Activated CD4-positive, alpha-beta T cell treated with anti-CD3 and anti-CD28 coated beads, Interleukin-2, Interleukin-6, amounts not matched to agents 100 ng/mL and 50 ng/mL, durations not matched to agents 16 hours and 8 hours (primary cell): ENCODE measurements around the gene MAGI1.
"Not testable (repeated sequence)": the region's sequence is repeated elsewhere in the genome, so short reads cannot be mapped to it uniquely, and the experiment has no call there.

ENCODE experiments used
- DNase-seq: peaks from one replicate; pipeline ENCODE4 v3.0.0-alpha.2; 2020

MAGI1 gene

GRCh38 chr3:65607965-65608460 lies 430.7 kb downstream of the MAGI1 start:
- not testable (repeated sequence) for DNase-seq

DNA sequence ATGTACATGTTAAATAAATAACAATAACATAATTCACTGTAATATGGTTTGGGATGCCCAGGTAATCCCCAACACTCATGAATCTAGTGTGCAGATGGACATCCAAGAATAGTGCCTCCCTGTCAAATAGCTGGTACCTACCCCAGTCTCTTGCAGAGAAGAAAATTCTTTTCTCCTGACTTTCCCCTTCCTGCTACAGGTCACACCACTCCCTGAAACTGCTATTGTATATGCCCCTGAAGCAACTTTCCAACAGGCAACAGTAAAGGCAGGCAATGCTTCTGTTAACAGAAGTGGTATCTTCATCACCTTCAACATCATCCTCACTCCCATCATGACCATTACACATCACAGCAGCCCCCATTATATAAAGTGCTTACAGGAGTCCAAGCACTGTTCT lies 431.6 kb downstream of the MAGI1 start:
- no peak for DNase-seq

- no peak for DNase-seq
These were observed 432.8 kb downstream of the MAGI1 start for GRCh38 chr3:65605876-65606432.

- DNase-seq: no peak
These were observed 433.7 kb downstream of the MAGI1 start for GRCh38 chr3:65604863-65605526.

DNA sequence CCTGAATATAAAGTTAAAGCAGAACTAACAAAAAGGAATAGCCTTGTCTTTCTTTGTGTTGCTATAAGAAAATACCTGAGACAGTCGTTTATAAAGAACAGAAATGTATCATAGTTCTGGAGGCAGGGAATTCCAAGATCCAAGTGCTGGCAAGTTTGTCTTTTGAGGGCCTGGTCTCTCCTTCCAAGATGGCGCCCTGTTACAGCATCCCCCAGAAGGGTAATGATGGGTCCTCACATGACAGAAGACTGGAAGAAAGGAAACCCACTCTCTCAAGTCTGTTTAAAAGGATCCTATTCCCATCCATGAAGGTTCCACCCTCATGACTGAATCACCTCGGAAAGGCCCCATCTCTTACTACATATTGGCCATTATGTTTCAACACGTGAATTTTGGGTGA lies 435.1 kb downstream of the MAGI1 start:
- no peak for DNase-seq

DNA sequence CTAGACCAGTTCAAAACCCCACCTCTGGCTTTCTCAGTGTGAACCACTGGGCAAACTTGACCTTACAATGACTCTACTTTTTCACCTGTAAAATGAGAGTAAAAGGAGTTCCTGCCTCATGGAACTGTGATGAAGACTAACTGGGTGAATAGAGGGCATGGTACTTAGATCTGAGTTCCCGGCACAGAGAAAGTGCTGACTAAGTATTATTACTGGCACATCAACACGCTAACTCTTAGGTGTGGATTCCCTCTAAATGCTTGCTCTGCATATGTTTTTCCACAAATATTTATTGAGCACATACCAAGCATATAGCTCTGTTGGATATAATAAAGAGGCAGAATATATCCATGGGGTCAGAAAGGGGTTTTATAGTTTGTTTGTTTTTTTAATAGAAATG lies 437.8 kb downstream of the MAGI1 start:
- no peak for DNase-seq

DNA sequence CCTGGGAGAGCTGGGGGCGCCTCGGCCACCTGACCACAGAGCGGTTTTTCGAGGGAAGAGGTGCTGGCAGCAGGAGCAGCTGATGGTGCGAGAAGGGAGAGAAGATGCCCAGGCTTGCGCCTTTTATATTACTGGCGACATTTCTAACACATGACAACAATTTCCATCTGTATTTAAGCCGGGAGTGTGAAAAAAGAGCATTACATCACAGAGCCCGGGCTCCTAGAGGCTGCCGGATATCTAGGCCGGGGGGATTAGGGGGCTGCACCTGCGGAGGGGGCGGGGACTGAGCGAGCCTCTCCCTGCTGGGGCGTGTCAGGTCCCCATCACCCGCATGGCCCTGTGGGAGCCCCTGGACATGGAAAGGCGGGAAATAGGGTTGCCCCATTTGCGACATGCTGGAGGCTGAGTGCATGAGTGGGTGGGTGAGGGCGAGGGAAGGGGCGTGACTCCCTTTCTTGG lies 440.7 kb downstream of the MAGI1 start:
- no peak for DNase-seq

DNA sequence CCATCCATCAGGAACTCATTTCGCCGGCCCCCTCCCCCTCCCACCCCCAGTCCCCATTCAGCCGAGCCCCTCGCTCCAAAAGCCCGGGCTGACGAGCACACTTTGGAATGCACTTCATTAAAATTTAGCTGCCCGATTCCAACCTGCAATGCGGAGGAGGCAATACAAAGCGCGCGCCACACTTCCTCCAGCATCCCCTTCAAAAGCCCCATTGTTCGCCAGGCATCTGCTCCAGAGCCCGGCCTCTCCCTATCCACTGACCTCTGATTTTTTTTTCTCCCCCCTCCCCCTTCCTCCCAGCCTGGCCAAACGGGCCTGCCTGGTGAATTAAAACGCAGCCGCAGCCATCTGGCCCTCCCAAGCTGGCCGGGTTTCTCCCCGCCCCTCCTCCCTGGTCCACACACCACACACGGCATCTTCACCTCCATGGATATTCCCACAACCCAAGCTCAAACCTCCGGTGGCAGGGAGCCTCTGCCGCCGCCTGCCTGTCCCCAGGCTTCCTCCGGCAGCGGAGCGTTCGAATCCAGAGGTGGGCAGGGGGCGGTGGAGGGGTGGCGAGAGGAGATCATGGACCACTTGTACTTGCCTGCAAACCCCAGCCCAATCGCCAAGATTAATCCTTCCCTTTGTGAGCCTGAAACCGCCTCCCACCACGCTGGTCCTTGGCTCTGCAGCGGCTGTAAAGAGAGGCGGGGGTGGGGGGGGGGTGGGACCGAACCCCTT lies 441.3 kb downstream of the MAGI1 start:
- DNase-seq: no peak

- DNase-seq: no peak
These were observed 442.0 kb downstream of the MAGI1 start for GRCh38 chr3:65596571-65597225.

DNA sequence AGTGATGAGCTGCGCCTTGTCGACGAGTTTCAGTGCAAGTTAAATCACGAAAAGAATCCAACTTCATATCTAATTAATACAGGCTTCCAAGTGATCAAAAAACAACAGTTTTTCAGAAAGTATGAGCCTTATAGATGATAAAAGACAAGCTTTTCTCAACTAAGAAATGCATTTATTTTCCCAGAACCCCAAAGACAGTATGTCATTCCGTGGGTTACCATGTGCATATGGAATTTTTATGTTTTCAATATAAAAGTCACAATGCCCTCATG lies 442.8 kb downstream of the MAGI1 start:
- DNase-seq: no peak

DNA sequence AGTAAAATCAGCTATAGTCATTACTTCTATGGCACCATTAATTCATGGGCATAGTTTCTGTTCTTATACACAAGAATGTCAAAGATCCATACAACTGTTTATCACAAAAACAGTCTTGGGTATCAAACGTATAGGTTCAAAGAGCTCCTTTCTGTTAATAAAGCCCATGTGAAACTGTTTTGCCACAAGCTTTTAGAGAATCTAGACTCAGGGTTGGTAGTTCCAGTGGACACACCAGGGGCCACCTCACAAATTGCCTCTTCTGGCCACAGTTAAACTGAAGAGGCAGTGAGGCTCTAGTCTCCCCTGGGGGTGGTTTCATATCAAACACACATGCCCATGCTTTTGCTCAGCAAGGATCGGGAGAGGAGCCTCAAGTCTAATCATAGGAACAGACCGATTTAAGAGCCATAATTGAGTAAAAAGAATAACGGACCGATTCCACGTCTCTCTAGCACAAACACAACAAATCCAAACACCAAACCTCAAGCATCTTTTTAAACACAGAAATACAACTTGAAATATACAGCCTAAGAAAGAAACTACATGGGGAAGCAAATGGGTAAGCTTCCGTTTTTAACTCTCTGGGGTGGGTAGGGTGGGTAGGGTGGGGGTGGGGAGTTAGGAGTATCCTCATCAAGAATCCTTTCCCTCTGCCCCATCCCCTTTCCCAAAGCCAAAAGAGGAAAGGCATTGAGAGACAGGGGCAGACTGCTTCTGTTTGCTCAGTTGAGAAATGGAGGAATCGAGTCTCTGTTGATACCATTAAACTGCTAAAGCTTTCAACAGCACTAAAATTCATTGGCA lies 443.3 kb downstream of the MAGI1 start:
- no peak for DNase-seq

DNA sequence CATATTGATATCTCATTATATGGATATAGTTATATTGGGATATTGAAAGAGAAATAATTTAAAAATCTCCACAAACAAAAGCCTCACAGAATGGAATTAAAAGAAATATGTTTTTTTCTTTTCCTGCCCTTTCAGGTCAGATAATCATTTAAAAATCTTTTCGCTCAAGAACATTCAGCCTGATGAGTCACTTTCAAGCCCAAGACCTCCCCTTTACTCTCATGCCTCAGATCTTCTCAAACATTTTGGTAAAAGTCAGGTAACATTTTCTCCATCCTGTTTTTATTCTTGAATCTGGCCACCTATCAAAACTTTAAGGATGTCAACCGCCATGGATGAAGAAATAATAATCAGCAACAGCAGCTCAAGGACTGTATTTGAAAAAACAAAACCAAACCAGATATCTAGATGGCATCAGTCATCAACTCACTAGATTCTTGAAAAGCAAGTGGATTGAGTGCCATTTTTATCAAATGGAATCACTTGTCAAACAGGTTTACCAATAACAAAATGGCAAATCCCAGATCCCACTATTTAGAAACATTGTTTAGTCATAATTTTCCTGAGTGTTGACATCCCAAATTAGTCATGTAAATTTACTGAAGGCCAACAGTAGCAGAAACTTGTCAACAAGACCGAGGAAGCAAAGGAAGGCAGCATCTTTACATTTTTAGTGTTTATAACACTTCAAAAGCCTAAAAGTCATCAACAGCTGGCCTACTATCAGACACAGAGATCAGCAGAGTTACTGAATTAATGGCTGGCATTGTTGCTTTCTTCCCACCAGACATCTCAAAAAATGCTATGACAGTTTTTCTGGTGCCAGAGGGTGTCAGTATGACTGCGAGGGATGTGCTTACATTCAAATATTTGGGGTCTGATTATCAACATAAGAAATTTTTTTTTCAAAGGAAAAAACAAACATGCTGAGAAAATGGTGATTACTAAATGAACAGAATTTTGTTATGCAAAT lies 444.7 kb downstream of the MAGI1 start:
- no peak for DNase-seq

DNA sequence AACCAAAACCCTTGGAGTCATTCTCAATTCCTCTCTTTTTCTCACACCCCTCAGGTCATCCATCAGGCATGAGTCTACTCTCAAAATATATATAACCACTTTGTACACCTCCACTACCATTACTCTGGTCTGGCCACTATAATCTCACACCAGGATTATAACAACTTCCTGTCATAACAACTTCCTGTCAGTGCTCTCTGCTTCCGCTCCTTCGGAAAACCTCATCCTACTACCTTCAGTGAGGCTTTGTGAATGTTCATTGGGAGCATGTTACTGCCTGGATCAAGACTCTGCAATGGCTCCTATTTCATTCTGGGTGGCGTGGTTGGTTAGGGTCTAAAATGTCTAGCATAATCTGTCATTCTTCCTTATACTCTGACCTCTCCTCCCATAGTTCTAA lies 447.4 kb downstream of the MAGI1 start:
- no peak for DNase-seq

DNA sequence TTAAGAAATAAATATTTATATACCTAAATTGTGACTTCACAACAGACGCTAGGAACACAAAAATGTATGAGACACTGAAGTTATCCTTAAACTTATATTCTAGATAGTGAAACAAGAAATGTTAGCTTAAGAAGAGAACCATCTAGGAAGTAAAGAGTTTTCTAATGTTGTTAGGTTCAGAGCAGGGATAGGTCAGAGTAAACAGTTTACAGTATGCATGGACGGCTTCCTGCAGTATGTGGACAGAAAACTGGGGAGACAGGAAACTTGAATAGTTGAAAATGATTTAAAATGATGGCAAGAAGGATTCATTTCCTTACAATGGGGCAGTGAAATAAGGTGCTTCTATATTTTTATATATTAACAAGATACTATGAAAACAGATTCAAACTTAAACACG lies 449.8 kb downstream of the MAGI1 start:
- no peak for DNase-seq

DNA sequence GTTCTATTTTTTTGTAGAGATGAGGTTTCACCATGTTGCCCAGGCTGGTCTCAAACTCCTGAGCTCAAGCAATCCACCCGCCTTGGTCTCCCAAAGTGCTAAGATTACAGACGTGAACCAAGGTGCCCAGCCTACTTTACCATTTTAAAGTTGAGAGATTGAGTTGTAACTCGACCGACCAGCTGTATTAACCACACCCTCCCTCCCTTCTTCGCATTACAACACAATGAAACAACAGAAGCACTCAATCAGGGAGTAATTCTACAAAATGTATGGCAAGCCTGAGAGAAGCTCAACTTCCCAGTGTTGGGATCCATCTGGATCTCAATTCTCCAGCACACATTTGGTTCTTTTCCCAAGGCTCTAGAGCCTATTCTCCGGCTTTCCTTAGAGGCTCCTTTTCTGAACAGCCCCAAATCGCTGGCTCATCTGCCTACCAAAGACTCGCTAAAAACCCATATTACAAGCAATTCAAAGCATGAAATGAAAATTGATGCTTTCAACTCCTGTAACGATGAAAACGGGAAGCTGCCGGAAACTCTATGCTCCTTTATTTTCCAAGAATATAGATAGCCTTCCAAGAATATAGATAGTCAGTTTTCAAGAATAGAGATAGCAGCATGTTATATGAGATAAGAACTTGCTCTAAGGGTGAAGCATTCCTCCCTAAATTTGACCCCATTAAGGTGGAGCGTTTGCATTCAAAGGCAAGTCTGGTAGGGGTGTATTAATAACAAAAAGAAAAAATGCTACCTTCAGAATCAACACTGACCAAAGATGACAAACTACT lies 450.9 kb downstream of the MAGI1 start:
- no peak for DNase-seq

GRCh38 chr3:65584913-65585312 lies 453.8 kb downstream of the MAGI1 start:
- no peak for DNase-seq

DNA sequence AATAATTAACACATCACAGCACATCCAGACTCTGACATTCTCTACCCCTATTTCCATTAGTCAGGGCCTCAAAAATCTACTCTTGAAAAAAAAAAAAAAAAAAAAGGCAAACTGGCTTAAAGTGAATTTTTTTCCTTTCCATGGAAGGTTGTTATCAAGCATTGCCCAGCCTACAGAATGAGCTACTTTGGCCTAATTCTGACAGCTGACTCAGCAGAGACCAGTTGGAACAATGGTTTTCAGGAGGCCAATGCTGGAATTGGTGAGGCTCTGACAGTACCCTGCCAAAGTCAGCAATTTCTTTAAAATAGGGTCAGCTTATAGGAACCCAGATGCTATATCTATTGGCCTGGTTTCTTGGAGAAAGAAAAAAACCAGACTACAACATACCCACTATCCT lies 454.7 kb downstream of the MAGI1 start:
- no peak for DNase-seq

GRCh38 chr3:65583188-65583587 lies 455.5 kb downstream of the MAGI1 start:
- no peak for DNase-seq

DNA sequence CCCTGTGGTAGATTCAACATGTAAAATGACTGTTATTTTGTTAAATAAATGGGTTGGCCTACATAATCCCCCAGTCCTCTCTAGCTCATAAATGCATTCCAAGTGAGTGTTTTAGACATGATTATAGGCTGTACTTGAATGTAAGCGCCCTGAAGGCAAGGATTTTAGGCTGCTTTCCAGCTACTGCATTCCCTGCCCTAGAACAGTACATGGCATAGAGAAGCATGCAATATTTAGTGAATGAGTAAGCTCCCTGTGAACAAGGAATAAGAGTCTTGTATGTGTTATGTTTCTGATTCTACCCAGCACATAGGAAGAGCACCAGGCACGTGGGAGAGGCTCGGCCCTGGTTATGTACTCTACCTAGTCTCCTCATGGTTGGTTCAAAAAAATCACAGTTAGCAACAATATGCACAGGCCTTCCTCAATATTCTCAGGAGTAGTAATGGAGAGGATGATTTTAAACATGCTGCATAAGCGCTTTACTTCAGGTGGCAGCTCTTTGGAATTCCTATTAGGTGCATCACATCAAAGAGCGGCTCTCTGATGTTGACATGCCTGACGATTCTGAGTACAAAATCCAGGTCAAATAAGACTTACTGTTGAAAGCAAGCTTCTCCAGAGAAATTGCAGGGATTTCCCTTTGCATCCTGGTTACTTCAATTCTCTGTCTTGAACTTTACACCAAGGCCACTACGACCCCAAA lies 456.6 kb downstream of the MAGI1 start:
- DNase-seq: no peak

DNA sequence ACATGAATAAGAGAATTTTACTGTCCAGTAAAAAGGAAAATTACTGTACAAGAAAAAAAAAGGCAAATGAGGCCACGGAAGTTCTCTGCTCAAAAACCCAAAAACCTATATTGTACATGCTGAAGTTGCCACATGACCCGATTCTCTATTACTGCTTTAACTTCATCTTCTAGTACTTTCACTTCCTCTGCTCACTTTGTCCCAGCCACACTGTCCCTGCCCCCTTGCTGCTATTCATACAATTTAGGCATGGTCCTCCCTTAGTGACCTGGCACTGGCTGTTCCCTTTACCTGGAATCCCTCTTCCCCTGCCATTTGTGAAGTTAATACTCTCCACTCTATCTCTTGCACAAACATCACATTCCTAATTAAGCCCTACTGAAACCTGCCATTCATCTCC lies 457.4 kb downstream of the MAGI1 start:
- no peak for DNase-seq
